GM18870 (cell line): ENCODE results near the gene CDH8.

Experiments used
- ATAC-seq: cut with Tn5 transposase; IDR thresholded peaks from one replicate; pipeline ENCODE4 v1.9.1; 2021; ENCODE audit warnings: moderate library complexity; ENCODE audit not compliant: unreplicated experiment

Gene CDH8

GRCh38 chr16:62036101-62036801 lies at the start of gene CDH8:
CDH8 (minus strand) TSS chr16:62036438; CDS start chr16:62021403, 15,035 bp downstream.
- no peak for ATAC-seq

- ATAC-seq, result no peak
These were observed 43.0 kb upstream of the CDH8 start for GRCh38 chr16:62079236-62079635.

- no peak for ATAC-seq
These were observed 41.8 kb upstream of the CDH8 start for GRCh38 chr16:62077998-62078397.

GRCh38 chr16:62076886-62077285 lies 40.6 kb upstream of the CDH8 start:
- no peak for ATAC-seq

GRCh38 chr16:62068747-62069146 lies 32.5 kb upstream of the CDH8 start:
- ATAC-seq, result no peak

GRCh38 chr16:62067981-62068380 lies 31.7 kb upstream of the CDH8 start:
- ATAC-seq, result no peak

- ATAC-seq, result no peak
These were observed 30.9 kb upstream of the CDH8 start for GRCh38 chr16:62067182-62067581.

- ATAC-seq, result no peak
These were observed 30.5 kb upstream of the CDH8 start for GRCh38 chr16:62066747-62067146.

- no peak for ATAC-seq
These were observed 27.9 kb upstream of the CDH8 start for GRCh38 chr16:62064173-62064572.

GRCh38 chr16:62060089-62060488 lies 23.9 kb upstream of the CDH8 start:
- no peak for ATAC-seq

GRCh38 chr16:62059527-62059926 lies 23.3 kb upstream of the CDH8 start:
- ATAC-seq, result no peak

GRCh38 chr16:62058412-62058811 lies 22.2 kb upstream of the CDH8 start:
- ATAC-seq, result no peak

- ATAC-seq, result no peak
These were observed 15.7 kb upstream of the CDH8 start for GRCh38 chr16:62051942-62052341.

- ATAC-seq, result no peak
These were observed 14.6 kb upstream of the CDH8 start for GRCh38 chr16:62050793-62051192.

- ATAC-seq, result no peak
These were observed 10.6 kb upstream of the CDH8 start for GRCh38 chr16:62046801-62047200.

- ATAC-seq, result no peak
These were observed 5.2 kb upstream of the CDH8 start for GRCh38 chr16:62041401-62041800.

- no peak for ATAC-seq
These were observed 2.4 kb upstream of the CDH8 start for GRCh38 chr16:62038646-62039045.

GRCh38 chr16:62038225-62038624 lies 2.0 kb upstream of the CDH8 start:
- no peak for ATAC-seq

- no peak for ATAC-seq
These were observed 531 bp upstream of the CDH8 start for GRCh38 chr16:62036802-62037135.

- no peak for ATAC-seq
These were observed 834 bp downstream of the CDH8 start for GRCh38 chr16:62035115-62036092.

- no peak for ATAC-seq
These were observed 1.8 kb downstream of the CDH8 start for GRCh38 chr16:62034231-62035114.
